ENCODE data around the gene IRGQ.

- TF ChIP-seq CTCF (IDR thresholded peaks at IDR 0.05; ENCODE audit: extremely low read depth in 1 of 2, insufficient read depth in 1 of 2, low read depth in 1 of 2, low read length in 2 of 2) (no peak), POLR2AphosphoS5 (IDR thresholded peaks at IDR 0.05; ENCODE audit: insufficient read depth, low read depth, low read length) (no peak)
These were observed 49.4 kb downstream of the IRGQ start for GRCh38 chr19:43546581-43546980.
